ENCODE data around the gene RPS16. TPM values are rescaled to one million over a fixed set of nuclear protein-coding genes. Genes with fewer than 3 reads are reported as not detected.

The RPS16 gene
- total and polyA plus RNA-seq, 2 of the 13 experiments (the other 11 are each of a cell fraction or from before 2014, with no cell fraction given) = 488 to 2,583 TPM

GRCh38 chr19:39397360-39398296, 38.1 kb downstream of the RPS16 start (continued):
- no peak for TF ChIP-seq SP1 (IDR thresholded peaks at IDR 0.05)
- TF ChIP-seq SP1 (CRISPR knock-in tag; IDR thresholded peaks at IDR 0.05) = peak; percentile 53; the same call in 1 of the 2 replicates
- TF ChIP-seq ZNF577 (CRISPR knock-in tag; IDR thresholded peaks at IDR 0.05; ENCODE audit: borderline replicate concordance, low read depth) = no peak
- no peak; the same call in 1 of the 2 replicates for TF ChIP-seq ZNF232 (CRISPR knock-in tag; IDR thresholded peaks at IDR 0.05; ENCODE audit: borderline replicate concordance)
- no peak for TF ChIP-seq ZNF615 (CRISPR knock-in tag; IDR thresholded peaks at IDR 0.05; ENCODE audit: borderline replicate concordance)
- TF ChIP-seq SKIL (CRISPR knock-in tag; IDR thresholded peaks at IDR 0.05; ENCODE audit: borderline replicate concordance) = no peak
- TF ChIP-seq NRL (CRISPR knock-in tag; IDR thresholded peaks at IDR 0.05; ENCODE audit: borderline replicate concordance) = 0 out of 2 replicates have a peak, but pooled peaks have one; percentile 8
- TF ChIP-seq ZNF256 (CRISPR knock-in tag; conservative IDR thresholded peaks at IDR 0.05) = no peak
- TF ChIP-seq MEIS2 (CRISPR knock-in tag; IDR thresholded peaks at IDR 0.05) = peak; percentile 49; the same call in 1 of the 2 replicates
- no peak for TF ChIP-seq TRIM22 (IDR thresholded peaks at IDR 0.05)
- TF ChIP-seq ZNF589 (CRISPR knock-in tag; conservative IDR thresholded peaks at IDR 0.05) = no peak
- 0 out of 2 replicates have a peak, but pooled peaks have one; percentile 23 for TF ChIP-seq ZNF224 (CRISPR knock-in tag; IDR thresholded peaks at IDR 0.05)
- TF ChIP-seq ZNF138 (CRISPR knock-in tag; IDR thresholded peaks at IDR 0.05; ENCODE audit: low read depth) = no peak
- TF ChIP-seq ZNF431 (CRISPR knock-in tag; IDR thresholded peaks at IDR 0.05; ENCODE audit: borderline replicate concordance, low read depth) = 0 out of 2 replicates have a peak, but pooled peaks have one; percentile 46
- TF ChIP-seq ZNF713 (CRISPR knock-in tag; IDR thresholded peaks at IDR 0.05) = no peak; the same call in 1 of the 2 replicates
- TF ChIP-seq MED8 (CRISPR knock-in tag; IDR thresholded peaks at IDR 0.05; ENCODE audit: insufficient replicate concordance) = peak; percentile 4
- TF ChIP-seq ZNF225 (CRISPR knock-in tag; IDR thresholded peaks at IDR 0.05) = no peak
- TF ChIP-seq ZBTB8A (CRISPR knock-in tag; IDR thresholded peaks at IDR 0.05; ENCODE audit: borderline replicate concordance, low read depth) = no peak
- TF ChIP-seq ZNF678 (CRISPR knock-in tag; IDR thresholded peaks at IDR 0.05) = no peak
- TF ChIP-seq ZNF883 (CRISPR knock-in tag; IDR thresholded peaks at IDR 0.05; ENCODE audit: not compliant biosample characterization) = peak; percentile 75
- TF ChIP-seq, protein P1, sequence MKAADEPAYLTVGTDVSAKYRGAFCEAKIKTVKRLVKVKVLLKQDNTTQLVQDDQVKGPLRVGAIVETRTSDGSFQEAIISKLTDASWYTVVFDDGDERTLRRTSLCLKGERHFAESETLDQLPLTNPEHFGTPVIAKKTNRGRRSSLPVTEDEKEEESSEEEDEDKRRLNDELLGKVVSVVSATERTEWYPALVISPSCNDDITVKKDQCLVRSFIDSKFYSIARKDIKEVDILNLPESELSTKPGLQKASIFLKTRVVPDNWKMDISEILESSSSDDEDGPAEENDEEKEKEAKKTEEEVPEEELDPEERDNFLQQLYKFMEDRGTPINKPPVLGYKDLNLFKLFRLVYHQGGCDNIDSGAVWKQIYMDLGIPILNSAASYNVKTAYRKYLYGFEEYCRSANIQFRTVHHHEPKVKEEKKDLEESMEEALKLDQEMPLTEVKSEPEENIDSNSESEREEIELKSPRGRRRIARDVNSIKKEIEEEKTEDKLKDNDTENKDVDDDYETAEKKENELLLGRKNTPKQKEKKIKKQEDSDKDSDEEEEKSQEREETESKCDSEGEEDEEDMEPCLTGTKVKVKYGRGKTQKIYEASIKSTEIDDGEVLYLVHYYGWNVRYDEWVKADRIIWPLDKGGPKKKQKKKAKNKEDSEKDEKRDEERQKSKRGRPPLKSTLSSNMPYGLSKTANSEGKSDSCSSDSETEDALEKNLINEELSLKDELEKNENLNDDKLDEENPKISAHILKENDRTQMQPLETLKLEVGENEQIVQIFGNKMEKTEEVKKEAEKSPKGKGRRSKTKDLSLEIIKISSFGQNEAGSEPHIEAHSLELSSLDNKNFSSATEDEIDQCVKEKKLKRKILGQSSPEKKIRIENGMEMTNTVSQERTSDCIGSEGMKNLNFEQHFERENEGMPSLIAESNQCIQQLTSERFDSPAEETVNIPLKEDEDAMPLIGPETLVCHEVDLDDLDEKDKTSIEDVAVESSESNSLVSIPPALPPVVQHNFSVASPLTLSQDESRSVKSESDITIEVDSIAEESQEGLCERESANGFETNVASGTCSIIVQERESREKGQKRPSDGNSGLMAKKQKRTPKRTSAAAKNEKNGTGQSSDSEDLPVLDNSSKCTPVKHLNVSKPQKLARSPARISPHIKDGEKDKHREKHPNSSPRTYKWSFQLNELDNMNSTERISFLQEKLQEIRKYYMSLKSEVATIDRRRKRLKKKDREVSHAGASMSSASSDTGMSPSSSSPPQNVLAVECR (CRISPR knock-in tag; IDR thresholded peaks at IDR 0.05; ENCODE audit: borderline replicate concordance) = peak; percentile 85
- peak; percentile 89 to 95 for TF ChIP-seq POLR2A (IDR thresholded peaks at IDR 0.05; ENCODE audit: insufficient read depth in 1 of 2, low read depth in 2 of 2, low read length in 2 of 2)

All from HepG2 (cell line).